SK-N-SH (cell line): ENCODE measurements around the gene TAB2. TPM values are rescaled to one million over a fixed set of nuclear protein-coding genes. Genes with fewer than 3 reads are reported as not detected.

Experiments used
- CTCF ChIA-PET: fragments of 300-600, 350-600 bp; formaldehyde crosslinking; extraction: SDS; loops from one replicate; lab custom pipeline; 2021; lab: Yijun Ruan, JAX
- POLR2A ChIA-PET: fragments of 350-600 bp; sonication (Branson Sonifier 250); formaldehyde crosslinking; extraction: SDS; loops from one replicate; lab custom pipeline; 2020; ENCODE audit warnings: antibody characterized with exemption, inconsistent platforms; lab: Yijun Ruan, JAX
- DNase-seq: peaks from one replicate; pipeline ENCODE4 v3.0.0; 2012
- H2AFZ ChIP-seq: fragments of 200-600 bp; sonication (generic); 2 replicates; pipeline ENCODE4 v1.8.1; 2016; ENCODE audit warnings: antibody characterized with exemption, mild to moderate bottlenecking, low read depth
- H3F3A ChIP-seq: fragments of 200-600 bp; sonication (generic); replicated peaks from 2 replicates; pipeline ENCODE3; 2016; ENCODE audit warnings: antibody characterized with exemption, mild to moderate bottlenecking; ENCODE audit not compliant: insufficient read depth
- H3K27ac ChIP-seq, 2 experiments: fragments of 200-500 bp in 1 of 2; fragments of 200-600 bp in 1 of 2; sonication (Bioruptor generic) in 1 of 2; sonication (generic), shearing (Covaris generic) in 1 of 2; 2 replicates each; pipeline versions ENCODE4 v1.5.1 to v1.6.1; 2014 to 2016; ENCODE audit warnings: low read depth in 2 of 2, inconsistent platforms in 1 of 2, low read length in 1 of 2, mild to moderate bottlenecking in 1 of 2, mixed read lengths in 1 of 2
- H3K27me3 ChIP-seq: fragments of 200-600 bp; sonication (generic), shearing (Covaris generic); 2 replicates; pipeline ENCODE4 v1.6.1; 2016; ENCODE audit warnings: mixed run types; ENCODE audit not compliant: insufficient read depth
- H3K36me3 ChIP-seq, 2 experiments: fragments of 200-500 bp in 1 of 2; fragments of 200-600 bp in 1 of 2; sonication (Bioruptor generic) in 1 of 2; sonication (generic) in 1 of 2; replicated peaks in 1 of 2; 2 replicates each; pipeline versions ENCODE3 to v1.5.1; 2014 to 2016; ENCODE audit warnings: low read length in 1 of 2, mild to moderate bottlenecking in 1 of 2; ENCODE audit not compliant: insufficient read depth in 2 of 2, control insufficient read depth in 1 of 2
- H3K4me1 ChIP-seq, 2 experiments: fragments of 200-500 bp in 1 of 2; fragments of 200-600 bp in 1 of 2; sonication (Bioruptor generic) in 1 of 2; sonication (generic), shearing (Covaris generic) in 1 of 2; 2 replicates each; pipeline versions ENCODE4 v1.5.1 to v1.6.1; 2014 to 2016; ENCODE audit warnings: low read depth in 1 of 2, low read length in 1 of 2, mixed run types in 1 of 2; ENCODE audit not compliant: insufficient read depth in 2 of 2, control insufficient read depth in 1 of 2
- H3K4me2 ChIP-seq: fragments of 200-600 bp; sonication (generic), shearing (Covaris generic); 2 replicates; pipeline ENCODE4 v1.6.1; 2017; ENCODE audit warnings: mixed run types
- H3K4me3 ChIP-seq, 2 experiments: fragments of 200-500 bp in 1 of 2; fragments of 200-600 bp in 1 of 2; sonication (Bioruptor generic) in 1 of 2; sonication (generic), shearing (Covaris generic) in 1 of 2; 2 replicates each; pipeline versions ENCODE4 v1.5.1 to v1.8.1; 2014 to 2016; ENCODE audit warnings: low read depth in 2 of 2, inconsistent platforms in 1 of 2, low read length in 1 of 2, mild to moderate bottlenecking in 1 of 2, mixed read lengths in 1 of 2, moderate library complexity in 1 of 2
- H3K79me2 ChIP-seq: fragments of 200-600 bp; sonication (generic); 2 replicates; pipeline ENCODE4 v1.8.1; 2017; ENCODE audit warnings: mild to moderate bottlenecking; ENCODE audit not compliant: insufficient read depth
- H3K9ac ChIP-seq: fragments of 200-600 bp; sonication (generic); 2 replicates; pipeline ENCODE4 v1.6.1; 2017; ENCODE audit warnings: mixed run types
- H3K9me2 ChIP-seq: fragments of 200-600 bp; sonication (generic); 2 replicates; pipeline ENCODE4 v1.6.1; 2017; ENCODE audit warnings: mixed run types
- H3K9me3 ChIP-seq: fragments of 200-600 bp; sonication (generic); 2 replicates; pipeline ENCODE4 v1.6.1; 2017; ENCODE audit warnings: mixed run types, mild to moderate bottlenecking, moderate library complexity
- H4K20me1 ChIP-seq: fragments of 200-600 bp; sonication (generic); 2 replicates; pipeline ENCODE4 v1.6.1; 2017; ENCODE audit warnings: mild to moderate bottlenecking, mixed run types; ENCODE audit not compliant: insufficient read depth
- CHD2 ChIP-seq: fragments of 150-350 bp; IDR thresholded peaks from 2 replicates; pipeline ENCODE4 v1.6.1; 2018; ENCODE audit warnings: low read length; ENCODE audit not compliant: partially characterized antibody
- ELF1 ChIP-seq: IDR thresholded peaks from 2 replicates; pipeline ENCODE4 v1.4.0; 2012
- EP300 ChIP-seq, 2 experiments: IDR thresholded peaks; 2 replicates each; pipeline versions ENCODE4 v1.4.0 to v1.6.1; 2012; ENCODE audit warnings: borderline replicate concordance in 1 of 2, low read depth in 1 of 2, low read length in 1 of 2
- FOXJ3 ChIP-seq: sonication (generic); formaldehyde crosslinking; IDR thresholded peaks from 2 replicates; pipeline ENCODE4 v1.5.1; 2020; ENCODE audit warnings: mild to moderate bottlenecking, missing genetic modification reagents
- GABPA ChIP-seq: IDR thresholded peaks from 2 replicates; pipeline ENCODE4 v1.4.0; 2012; ENCODE audit warnings: low read depth, mild to moderate bottlenecking
- JUND ChIP-seq: IDR thresholded peaks from 2 replicates; pipeline ENCODE4 v1.4.0; 2012
- MXI1 ChIP-seq: IDR thresholded peaks from 2 replicates; pipeline ENCODE4 v1.6.1; 2012; ENCODE audit warnings: mild to moderate bottlenecking, low read depth, low read length, improper control_type of control experiment
- NFIC ChIP-seq: IDR thresholded peaks from 2 replicates; pipeline ENCODE4 v1.4.0; 2012; ENCODE audit warnings: borderline replicate concordance
- NRF1 ChIP-seq: IDR thresholded peaks from 2 replicates; pipeline ENCODE4 v1.6.1; 2012; ENCODE audit warnings: low read depth, mild to moderate bottlenecking, low read length
- RCOR1 ChIP-seq: fragments of 150-350 bp; IDR thresholded peaks from 2 replicates; pipeline ENCODE4 v1.6.1; 2017; ENCODE audit warnings: antibody characterized with exemption, low read length
- RFX5 ChIP-seq: IDR thresholded peaks from 2 replicates; pipeline ENCODE4 v1.6.1; 2012; ENCODE audit warnings: mild to moderate bottlenecking, improper control_type of control experiment, low read length
- TAF1 ChIP-seq: IDR thresholded peaks from 2 replicates; pipeline ENCODE4 v1.6.1; 2012; ENCODE audit warnings: low read depth, mild to moderate bottlenecking, low read length, moderate library complexity, borderline replicate concordance
- TCF12 ChIP-seq: IDR thresholded peaks from 2 replicates; pipeline ENCODE4 v1.4.0; 2012
- TEAD4 ChIP-seq: IDR thresholded peaks from 2 replicates; pipeline ENCODE4 v1.4.0; 2012; ENCODE audit warnings: mild to moderate bottlenecking, borderline replicate concordance; ENCODE audit not compliant: insufficient read depth
- WGBS: methylation state at CpG from one replicate; pipeline ENCODE4 v1.1.6; 2017; ENCODE audit warnings: low lambda C conversion rate; 5-methylcytosine and 5-hydroxymethylcytosine counted together
- polyA plus RNA-seq, 3 experiments: library from polyadenylated mRNA; depleted of rRNA; stranded (reverse); fragments of >200 nt; gene quantifications; 2 replicates each; pipeline ENCODE4 v1.2.3, GENCODE V29; 2012
- TF ChIP-seq, protein P1 (sequence below): IDR thresholded peaks from 2 replicates; pipeline ENCODE4 v1.4.0; 2012; ENCODE audit warnings: low read depth, borderline replicate concordance
- TF ChIP-seq, protein P2 (sequence below): fragments of 150-350 bp; IDR thresholded peaks from 2 replicates; pipeline ENCODE4 v1.6.1; 2016; ENCODE audit warnings: mild to moderate bottlenecking, low read depth, low read length
- TF ChIP-seq, protein P3 (sequence below): fragments of 150-350 bp; IDR thresholded peaks from 2 replicates; pipeline ENCODE4 v1.6.1; 2017; ENCODE audit warnings: antibody characterized with exemption, low read length, low read depth, borderline replicate concordance
- TF ChIP-seq, protein P4 (sequence below): IDR thresholded peaks from 2 replicates; pipeline ENCODE4 v1.6.1; 2012; ENCODE audit warnings: mild to moderate bottlenecking, low read depth, low read length, moderate library complexity
- TF ChIP-seq, protein P5 (sequence below): IDR thresholded peaks from 2 replicates; pipeline ENCODE4; 2012

The TAB2 gene
- polyA plus RNA-seq, 1 of the 3 experiments (the other 2 are of a cell fraction), result 24.4 TPM

DNA sequence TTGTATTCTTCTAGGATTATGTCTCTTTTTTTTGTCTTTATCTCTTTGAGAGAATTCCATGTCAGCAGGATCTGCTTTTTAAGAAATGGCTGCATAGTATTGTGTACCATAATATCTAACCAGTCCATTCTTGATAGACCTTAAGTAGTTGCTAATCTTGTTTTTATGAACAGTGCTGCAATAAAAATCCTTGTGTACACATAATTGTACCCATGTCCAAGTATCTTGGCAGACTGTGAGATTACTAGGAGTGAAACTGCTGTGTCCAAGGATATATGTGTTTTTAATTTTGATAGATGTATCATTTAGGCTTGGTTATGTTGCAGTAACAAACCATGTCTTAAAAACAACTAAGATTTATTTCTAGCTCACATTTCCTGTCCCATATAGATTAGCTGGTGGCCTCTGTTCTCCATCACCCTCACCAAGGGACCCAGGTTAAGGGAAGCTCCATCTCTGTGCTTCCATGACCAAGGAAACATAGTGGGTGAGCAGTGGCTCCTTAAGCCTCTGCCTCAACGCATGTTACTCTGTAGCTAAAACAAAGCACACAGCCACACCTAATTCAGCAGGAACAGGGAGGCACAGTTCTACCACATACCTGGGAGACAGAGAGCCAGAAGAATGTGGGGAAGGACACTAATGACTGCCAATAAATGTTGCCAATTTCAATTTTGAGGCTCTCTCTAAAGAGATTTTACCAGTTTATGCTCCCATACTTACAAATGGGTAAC, 70.4 kb downstream of the TAB2 start (continued):
- TF ChIP-seq FOXJ3 (CRISPR knock-in tag) (no peak), NRF1 (no peak), GABPA (no peak), TAF1 (no peak), ELF1 (no peak), RFX5 (no peak), MXI1 (no peak)
- TF ChIP-seq, protein P1, sequence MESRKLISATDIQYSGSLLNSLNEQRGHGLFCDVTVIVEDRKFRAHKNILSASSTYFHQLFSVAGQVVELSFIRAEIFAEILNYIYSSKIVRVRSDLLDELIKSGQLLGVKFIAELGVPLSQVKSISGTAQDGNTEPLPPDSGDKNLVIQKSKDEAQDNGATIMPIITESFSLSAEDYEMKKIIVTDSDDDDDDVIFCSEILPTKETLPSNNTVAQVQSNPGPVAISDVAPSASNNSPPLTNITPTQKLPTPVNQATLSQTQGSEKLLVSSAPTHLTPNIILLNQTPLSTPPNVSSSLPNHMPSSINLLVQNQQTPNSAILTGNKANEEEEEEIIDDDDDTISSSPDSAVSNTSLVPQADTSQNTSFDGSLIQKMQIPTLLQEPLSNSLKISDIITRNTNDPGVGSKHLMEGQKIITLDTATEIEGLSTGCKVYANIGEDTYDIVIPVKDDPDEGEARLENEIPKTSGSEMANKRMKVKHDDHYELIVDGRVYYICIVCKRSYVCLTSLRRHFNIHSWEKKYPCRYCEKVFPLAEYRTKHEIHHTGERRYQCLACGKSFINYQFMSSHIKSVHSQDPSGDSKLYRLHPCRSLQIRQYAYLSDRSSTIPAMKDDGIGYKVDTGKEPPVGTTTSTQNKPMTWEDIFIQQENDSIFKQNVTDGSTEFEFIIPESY, result no peak
- TF ChIP-seq, protein P2, sequence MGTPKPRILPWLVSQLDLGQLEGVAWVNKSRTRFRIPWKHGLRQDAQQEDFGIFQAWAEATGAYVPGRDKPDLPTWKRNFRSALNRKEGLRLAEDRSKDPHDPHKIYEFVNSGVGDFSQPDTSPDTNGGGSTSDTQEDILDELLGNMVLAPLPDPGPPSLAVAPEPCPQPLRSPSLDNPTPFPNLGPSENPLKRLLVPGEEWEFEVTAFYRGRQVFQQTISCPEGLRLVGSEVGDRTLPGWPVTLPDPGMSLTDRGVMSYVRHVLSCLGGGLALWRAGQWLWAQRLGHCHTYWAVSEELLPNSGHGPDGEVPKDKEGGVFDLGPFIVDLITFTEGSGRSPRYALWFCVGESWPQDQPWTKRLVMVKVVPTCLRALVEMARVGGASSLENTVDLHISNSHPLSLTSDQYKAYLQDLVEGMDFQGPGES, result no peak
- TF ChIP-seq, protein P3, sequence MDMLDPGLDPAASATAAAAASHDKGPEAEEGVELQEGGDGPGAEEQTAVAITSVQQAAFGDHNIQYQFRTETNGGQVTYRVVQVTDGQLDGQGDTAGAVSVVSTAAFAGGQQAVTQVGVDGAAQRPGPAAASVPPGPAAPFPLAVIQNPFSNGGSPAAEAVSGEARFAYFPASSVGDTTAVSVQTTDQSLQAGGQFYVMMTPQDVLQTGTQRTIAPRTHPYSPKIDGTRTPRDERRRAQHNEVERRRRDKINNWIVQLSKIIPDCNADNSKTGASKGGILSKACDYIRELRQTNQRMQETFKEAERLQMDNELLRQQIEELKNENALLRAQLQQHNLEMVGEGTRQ, result no peak

DNA sequence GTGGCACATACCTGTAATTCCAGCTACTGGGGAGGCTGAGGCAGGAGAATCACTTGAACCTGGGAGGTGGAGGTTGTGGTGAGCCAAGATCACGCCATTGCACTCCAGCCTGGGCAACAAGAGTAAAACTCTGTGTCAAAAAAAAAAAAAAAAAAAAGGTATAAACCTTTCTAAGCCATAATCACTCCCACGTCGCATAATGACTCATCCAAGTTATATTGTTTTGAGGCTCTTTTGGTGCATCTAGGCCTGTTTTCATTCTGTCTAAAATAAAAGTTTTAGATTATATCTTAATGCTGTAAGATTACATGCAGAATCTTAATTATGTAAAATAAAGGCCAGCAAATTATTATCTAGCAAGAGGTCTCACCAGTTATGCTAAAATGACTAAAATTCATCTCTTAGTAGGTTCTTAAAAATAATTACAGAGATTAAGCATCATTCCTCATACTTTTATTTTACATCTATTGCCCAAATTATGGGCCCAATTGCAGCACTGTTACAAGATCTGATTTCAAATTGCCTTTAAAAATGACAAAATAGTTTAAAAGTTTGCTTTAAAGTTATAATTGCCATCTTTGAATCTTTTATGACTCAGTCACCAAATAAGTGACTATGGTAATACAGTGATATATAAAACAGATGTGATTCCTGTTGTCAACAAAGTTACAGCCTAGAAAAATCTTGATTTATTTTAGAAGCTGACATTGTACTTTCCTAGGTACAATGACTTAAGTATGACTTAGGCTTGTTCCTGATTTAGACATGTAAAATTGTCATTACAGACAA, 72.2 kb downstream of the TAB2 start:
- peaks cover 12 to 39% of the 10 kb centered on the region in 2 experiments for H3K36me3 ChIP-seq
- H3K9me3 ChIP-seq, result no peaks in the 10 kb centered on the region
- CTCF ChIA-PET, result no interaction called here
- H2AFZ ChIP-seq, result no peak overlapping the region
- POLR2A ChIA-PET, result interaction anchor here (0.7 kb wide), 1 partner anchor 8 kb away, joined by 5 read pairs; no protein-coding TSS in a partner anchor
- no peak for DNase-seq
- peak overlapping the region in 1 of 2 experiments; percentile 42; a peak in 2 of 4 replicates for H3K27ac ChIP-seq
- no peak overlapping the region for H3K9ac ChIP-seq
- H3K9me2 ChIP-seq, result no peaks in the 10 kb centered on the region
- H3K4me3 ChIP-seq, result no peak overlapping the region
- WGBS, result 94% methylated on average over 3 of the region's 3 CpGs
- H3K4me2 ChIP-seq, result no peak overlapping the region; the same call in 1 of the 2 replicates
- peaks cover 52% of the 10 kb centered on the region for H4K20me1 ChIP-seq
- H3K4me1 ChIP-seq, result peaks cover 4% of the 10 kb centered on the region in 2 experiments; a peak in 2 of 4 replicates
- H3F3A ChIP-seq, result peaks cover 14% of the 10 kb centered on the region
- TF ChIP-seq, protein P4, sequence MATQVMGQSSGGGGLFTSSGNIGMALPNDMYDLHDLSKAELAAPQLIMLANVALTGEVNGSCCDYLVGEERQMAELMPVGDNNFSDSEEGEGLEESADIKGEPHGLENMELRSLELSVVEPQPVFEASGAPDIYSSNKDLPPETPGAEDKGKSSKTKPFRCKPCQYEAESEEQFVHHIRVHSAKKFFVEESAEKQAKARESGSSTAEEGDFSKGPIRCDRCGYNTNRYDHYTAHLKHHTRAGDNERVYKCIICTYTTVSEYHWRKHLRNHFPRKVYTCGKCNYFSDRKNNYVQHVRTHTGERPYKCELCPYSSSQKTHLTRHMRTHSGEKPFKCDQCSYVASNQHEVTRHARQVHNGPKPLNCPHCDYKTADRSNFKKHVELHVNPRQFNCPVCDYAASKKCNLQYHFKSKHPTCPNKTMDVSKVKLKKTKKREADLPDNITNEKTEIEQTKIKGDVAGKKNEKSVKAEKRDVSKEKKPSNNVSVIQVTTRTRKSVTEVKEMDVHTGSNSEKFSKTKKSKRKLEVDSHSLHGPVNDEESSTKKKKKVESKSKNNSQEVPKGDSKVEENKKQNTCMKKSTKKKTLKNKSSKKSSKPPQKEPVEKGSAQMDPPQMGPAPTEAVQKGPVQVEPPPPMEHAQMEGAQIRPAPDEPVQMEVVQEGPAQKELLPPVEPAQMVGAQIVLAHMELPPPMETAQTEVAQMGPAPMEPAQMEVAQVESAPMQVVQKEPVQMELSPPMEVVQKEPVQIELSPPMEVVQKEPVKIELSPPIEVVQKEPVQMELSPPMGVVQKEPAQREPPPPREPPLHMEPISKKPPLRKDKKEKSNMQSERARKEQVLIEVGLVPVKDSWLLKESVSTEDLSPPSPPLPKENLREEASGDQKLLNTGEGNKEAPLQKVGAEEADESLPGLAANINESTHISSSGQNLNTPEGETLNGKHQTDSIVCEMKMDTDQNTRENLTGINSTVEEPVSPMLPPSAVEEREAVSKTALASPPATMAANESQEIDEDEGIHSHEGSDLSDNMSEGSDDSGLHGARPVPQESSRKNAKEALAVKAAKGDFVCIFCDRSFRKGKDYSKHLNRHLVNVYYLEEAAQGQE, result no peak
- peak in 1 of 2 experiments; percentile 31; a peak in 1 of 4 replicates for TF ChIP-seq EP300 (IDR thresholded peaks at IDR 0.05; ENCODE audit: borderline replicate concordance in 1 of 2, low read depth in 1 of 2, low read length in 1 of 2)
- TF ChIP-seq TAF1, result no peak
- no peak for TF ChIP-seq RCOR1
- peak; percentile 77 for TF ChIP-seq TCF12
- TF ChIP-seq, protein P5, sequence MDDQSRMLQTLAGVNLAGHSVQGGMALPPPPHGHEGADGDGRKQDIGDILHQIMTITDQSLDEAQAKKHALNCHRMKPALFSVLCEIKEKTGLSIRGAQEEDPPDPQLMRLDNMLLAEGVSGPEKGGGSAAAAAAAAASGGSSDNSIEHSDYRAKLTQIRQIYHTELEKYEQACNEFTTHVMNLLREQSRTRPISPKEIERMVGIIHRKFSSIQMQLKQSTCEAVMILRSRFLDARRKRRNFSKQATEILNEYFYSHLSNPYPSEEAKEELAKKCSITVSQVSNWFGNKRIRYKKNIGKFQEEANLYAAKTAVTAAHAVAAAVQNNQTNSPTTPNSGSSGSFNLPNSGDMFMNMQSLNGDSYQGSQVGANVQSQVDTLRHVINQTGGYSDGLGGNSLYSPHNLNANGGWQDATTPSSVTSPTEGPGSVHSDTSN, result peak; percentile 66
- no peak for TF ChIP-seq TEAD4
- TF ChIP-seq CHD2, result no peak
- TF ChIP-seq NFIC, result no peak
- TF ChIP-seq JUND, result peak; percentile 35; the same call in 1 of the 2 replicates
- H3K27me3 ChIP-seq, result no peaks in the 10 kb centered on the region
- H3K79me2 ChIP-seq, result peaks cover 92% of the 10 kb centered on the region
